ENCODE measurements around the gene DLGAP1.

DLGAP1 gene

DNA sequence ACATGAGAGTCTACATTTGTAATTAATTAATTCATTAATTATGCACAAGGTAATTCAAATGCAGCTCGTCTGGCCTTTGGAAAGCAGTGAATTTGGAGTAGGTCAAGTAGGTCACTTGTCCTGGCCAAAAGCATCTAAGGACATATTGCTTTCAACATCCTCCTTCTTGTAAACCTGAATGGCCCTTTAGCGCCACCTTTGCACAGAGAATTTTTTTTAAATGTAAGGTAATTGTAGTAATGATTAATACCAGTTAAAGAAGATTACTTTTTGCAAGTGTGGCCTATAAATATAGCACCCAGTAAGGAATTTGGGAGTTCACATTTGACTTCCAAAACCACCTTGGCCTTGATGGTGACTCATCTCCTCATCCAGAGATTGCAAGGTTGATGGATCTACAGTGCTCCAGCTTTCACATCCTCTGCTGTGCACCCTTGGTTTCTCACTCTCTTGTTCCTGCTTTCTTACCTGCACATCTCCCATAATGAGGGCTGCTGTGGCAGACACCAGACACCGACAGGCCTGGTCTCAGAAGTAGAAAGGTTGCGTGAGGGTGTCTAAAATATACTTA lies 523.5 kb downstream of the DLGAP1 start:
- Histone ChIP-seq H3K4me3 (ENCODE audit: severe bottlenecking) (no peak overlapping the region), H3K27me3 (ENCODE audit: insufficient read depth, poor library complexity, severe bottlenecking) (no peaks in the 10 kb centered on the region), H3K27ac (ENCODE audit: poor library complexity, severe bottlenecking) (no peak overlapping the region), H3K4me1 (ENCODE audit: insufficient read depth, poor library complexity, severe bottlenecking) (peaks cover 4% of the 10 kb centered on the region), H3K9me3 (ENCODE audit: severe bottlenecking) (no peaks in the 10 kb centered on the region), H3K36me3 (ENCODE audit: low read depth) (no peaks in the 10 kb centered on the region)
- ATAC-seq (ENCODE audit: low read depth) (no peak), DNase-seq (ENCODE audit: low spot score) (no peak)
- TF ChIP-seq, protein P1, sequence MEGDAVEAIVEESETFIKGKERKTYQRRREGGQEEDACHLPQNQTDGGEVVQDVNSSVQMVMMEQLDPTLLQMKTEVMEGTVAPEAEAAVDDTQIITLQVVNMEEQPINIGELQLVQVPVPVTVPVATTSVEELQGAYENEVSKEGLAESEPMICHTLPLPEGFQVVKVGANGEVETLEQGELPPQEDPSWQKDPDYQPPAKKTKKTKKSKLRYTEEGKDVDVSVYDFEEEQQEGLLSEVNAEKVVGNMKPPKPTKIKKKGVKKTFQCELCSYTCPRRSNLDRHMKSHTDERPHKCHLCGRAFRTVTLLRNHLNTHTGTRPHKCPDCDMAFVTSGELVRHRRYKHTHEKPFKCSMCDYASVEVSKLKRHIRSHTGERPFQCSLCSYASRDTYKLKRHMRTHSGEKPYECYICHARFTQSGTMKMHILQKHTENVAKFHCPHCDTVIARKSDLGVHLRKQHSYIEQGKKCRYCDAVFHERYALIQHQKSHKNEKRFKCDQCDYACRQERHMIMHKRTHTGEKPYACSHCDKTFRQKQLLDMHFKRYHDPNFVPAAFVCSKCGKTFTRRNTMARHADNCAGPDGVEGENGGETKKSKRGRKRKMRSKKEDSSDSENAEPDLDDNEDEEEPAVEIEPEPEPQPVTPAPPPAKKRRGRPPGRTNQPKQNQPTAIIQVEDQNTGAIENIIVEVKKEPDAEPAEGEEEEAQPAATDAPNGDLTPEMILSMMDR (IDR thresholded peaks at IDR 0.05; ENCODE audit: poor library complexity, severe bottlenecking), result no peak

DNA sequence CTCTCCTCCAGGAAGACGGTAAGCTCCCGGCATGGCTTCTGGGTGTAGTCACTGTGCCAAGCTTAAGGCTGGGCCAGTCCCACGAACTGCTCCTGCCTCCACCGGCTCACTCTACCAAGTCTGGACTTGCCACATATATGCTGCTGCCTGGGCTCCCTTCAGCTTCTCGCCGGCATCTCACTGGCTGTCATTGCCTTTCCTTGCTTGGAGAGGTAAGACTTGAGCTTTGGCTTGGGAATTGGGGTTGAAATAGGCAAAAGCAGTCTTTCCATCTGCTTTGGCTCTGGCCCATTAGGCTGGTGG lies 524.1 kb downstream of the DLGAP1 start:
- Histone ChIP-seq H3K4me3 (ENCODE audit: severe bottlenecking) (no peak overlapping the region), H3K27me3 (ENCODE audit: insufficient read depth, poor library complexity, severe bottlenecking) (no peaks in the 10 kb centered on the region), H3K27ac (ENCODE audit: poor library complexity, severe bottlenecking) (no peak overlapping the region), H3K4me1 (ENCODE audit: insufficient read depth, poor library complexity, severe bottlenecking) (peaks cover 4% of the 10 kb centered on the region), H3K36me3 (ENCODE audit: low read depth) (no peaks in the 10 kb centered on the region), H3K9me3 (ENCODE audit: severe bottlenecking) (no peaks in the 10 kb centered on the region)
- TF ChIP-seq, protein P1 (IDR thresholded peaks at IDR 0.05; ENCODE audit: poor library complexity, severe bottlenecking), result no peak
- ATAC-seq (ENCODE audit: low read depth), result no peak
- DNase-seq (ENCODE audit: low spot score), result no peak

DNA sequence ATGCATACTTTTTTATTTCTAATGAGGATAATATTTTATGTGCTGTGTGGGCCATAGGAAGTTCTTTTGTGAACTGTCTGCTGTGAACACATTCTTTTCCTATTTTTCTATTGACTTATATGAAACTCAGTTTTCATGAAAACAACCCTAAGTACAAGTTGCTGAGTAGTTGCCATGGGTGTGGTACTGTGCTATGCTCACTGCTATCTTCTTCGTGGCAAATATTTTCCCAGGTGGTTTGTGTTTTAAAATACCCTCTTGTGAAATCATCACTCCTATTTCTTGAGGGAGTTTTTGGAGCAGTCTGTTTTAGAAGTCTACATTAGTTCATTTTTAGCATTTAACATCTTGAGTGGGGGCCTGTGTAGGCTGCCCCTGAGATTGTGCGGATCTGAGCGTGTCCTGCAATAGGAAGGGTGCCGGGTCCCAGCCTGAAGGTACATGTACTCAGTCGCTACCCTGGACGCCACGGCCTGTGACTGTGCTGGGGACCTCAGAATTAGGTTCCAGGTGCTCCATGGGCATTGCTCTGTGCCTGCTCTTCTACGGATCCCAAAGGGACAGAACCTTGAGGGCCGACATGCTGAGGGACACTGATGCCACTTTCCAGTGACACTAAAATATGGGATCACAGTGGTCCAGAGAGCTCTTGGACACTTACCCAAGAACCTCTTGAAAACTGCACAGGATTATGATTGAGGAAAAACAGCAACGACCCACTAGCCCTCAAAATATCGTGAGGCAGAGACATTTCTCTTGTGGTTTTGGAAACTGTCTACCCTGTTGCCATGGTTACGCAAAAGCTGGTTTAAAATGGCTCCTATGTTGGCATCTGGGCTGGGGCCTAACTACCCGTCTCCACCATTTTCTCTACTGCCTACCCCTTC lies 524.7 kb downstream of the DLGAP1 start:
- Histone ChIP-seq H3K27ac (ENCODE audit: poor library complexity, severe bottlenecking) (no peak overlapping the region), H3K4me1 (ENCODE audit: insufficient read depth, poor library complexity, severe bottlenecking) (peaks cover 3% of the 10 kb centered on the region), H3K4me3 (ENCODE audit: severe bottlenecking) (no peak overlapping the region), H3K9me3 (ENCODE audit: severe bottlenecking) (no peaks in the 10 kb centered on the region), H3K27me3 (ENCODE audit: insufficient read depth, poor library complexity, severe bottlenecking) (no peaks in the 10 kb centered on the region), H3K36me3 (ENCODE audit: low read depth) (no peaks in the 10 kb centered on the region)
- TF ChIP-seq, protein P1 (IDR thresholded peaks at IDR 0.05; ENCODE audit: poor library complexity, severe bottlenecking), result no peak
- no peak for ATAC-seq (ENCODE audit: low read depth)
- DNase-seq (ENCODE audit: low spot score), result no peak

DNA sequence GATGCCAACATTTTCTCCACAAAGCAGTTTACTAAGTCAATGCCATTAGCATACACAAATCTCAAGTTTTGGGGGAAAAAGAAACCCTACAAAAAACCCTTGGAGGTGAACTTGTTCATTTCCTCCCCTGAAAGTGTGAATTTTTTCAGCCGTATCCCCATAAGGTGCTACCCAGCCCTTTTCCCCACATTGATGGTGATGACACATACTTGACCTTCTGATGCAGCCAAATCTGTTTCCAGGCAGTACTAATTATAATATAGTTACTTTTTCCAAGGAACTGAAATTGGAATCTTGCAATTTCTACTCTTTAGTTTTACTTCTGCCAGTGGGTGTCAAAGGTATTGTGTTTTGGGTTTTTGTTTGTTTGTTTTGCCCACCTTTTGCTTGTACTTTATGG lies 530.7 kb downstream of the DLGAP1 start:
- DNase-seq (ENCODE audit: low spot score) (no peak), ATAC-seq (ENCODE audit: low read depth) (no peak)
- Histone ChIP-seq H3K36me3 (ENCODE audit: low read depth) (no peaks in the 10 kb centered on the region), H3K9me3 (ENCODE audit: severe bottlenecking) (no peaks in the 10 kb centered on the region), H3K27ac (ENCODE audit: poor library complexity, severe bottlenecking) (no peak overlapping the region), H3K27me3 (ENCODE audit: insufficient read depth, poor library complexity, severe bottlenecking) (no peaks in the 10 kb centered on the region), H3K4me1 (ENCODE audit: insufficient read depth, poor library complexity, severe bottlenecking) (no peaks in the 10 kb centered on the region), H3K4me3 (ENCODE audit: severe bottlenecking) (no peak overlapping the region)
- TF ChIP-seq, protein P1 (IDR thresholded peaks at IDR 0.05; ENCODE audit: poor library complexity, severe bottlenecking), result no peak

DNA sequence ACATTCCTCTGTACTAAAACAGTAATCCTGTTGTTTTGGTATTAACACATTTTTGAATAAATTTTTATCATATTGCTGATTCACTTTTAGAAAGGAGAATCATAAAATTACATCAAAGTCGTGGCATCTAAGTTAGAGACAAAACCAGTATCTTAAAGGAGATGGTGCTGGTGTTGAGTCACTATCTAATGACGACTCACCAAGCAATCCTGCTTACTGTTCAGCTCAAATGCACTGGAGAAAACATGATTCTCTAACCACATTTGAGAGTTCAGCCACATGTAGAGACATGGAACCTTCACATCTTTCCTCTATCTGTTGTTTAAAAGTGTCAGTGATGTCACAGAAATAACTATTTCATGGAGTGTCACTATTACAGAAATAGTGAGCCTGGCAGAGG lies 531.4 kb downstream of the DLGAP1 start:
- H3K27ac ChIP-seq (ENCODE audit: poor library complexity, severe bottlenecking), result no peak overlapping the region
- H3K36me3 ChIP-seq (ENCODE audit: low read depth), result no peaks in the 10 kb centered on the region
- DNase-seq (ENCODE audit: low spot score), result no peak
- no peak overlapping the region for H3K4me3 ChIP-seq (ENCODE audit: severe bottlenecking)
- no peaks in the 10 kb centered on the region for H3K27me3 ChIP-seq (ENCODE audit: insufficient read depth, poor library complexity, severe bottlenecking)
- ATAC-seq (ENCODE audit: low read depth), result peak; percentile 57; the same call in 1 of the 3 replicates
- TF ChIP-seq, protein P1 (IDR thresholded peaks at IDR 0.05; ENCODE audit: poor library complexity, severe bottlenecking), result no peak
- no peaks in the 10 kb centered on the region for H3K4me1 ChIP-seq (ENCODE audit: insufficient read depth, poor library complexity, severe bottlenecking)
- H3K9me3 ChIP-seq (ENCODE audit: severe bottlenecking), result no peaks in the 10 kb centered on the region

Measured in RWPE2 (cell line).